Skeletal muscle tissue (tissue), 4 donors: ENCODE data around the gene TCF21. TPM values are rescaled to one million over a fixed set of nuclear protein-coding genes. Genes with fewer than 3 reads are reported as not detected.
"Not testable (repeated sequence)": the region's sequence is repeated elsewhere in the genome, so short reads cannot be mapped to it uniquely, and the experiment has no call there.

ENCODE experiments used
- H3K27ac ChIP-seq: one replicate; pipeline ENCODE4 v1.7.0; 2013; ENCODE audit warnings: mild to moderate bottlenecking, low read depth, low read length, inconsistent platforms
- H3K27me3 ChIP-seq, 3 donors: one replicate each; pipeline ENCODE4 v1.7.0; 2013; ENCODE audit warnings: low read length in 3 of 3; ENCODE audit not compliant: control insufficient read depth in 3 of 3, insufficient read depth in 3 of 3
- H3K36me3 ChIP-seq, 3 donors: one replicate each; pipeline ENCODE4 v1.7.0; 2013; ENCODE audit warnings: low read length in 3 of 3; ENCODE audit not compliant: control insufficient read depth in 3 of 3, insufficient read depth in 3 of 3
- H3K4me1 ChIP-seq, 3 donors: one replicate each; pipeline ENCODE4 v1.7.0; 2013; ENCODE audit warnings: low read length in 3 of 3, mild to moderate bottlenecking in 3 of 3; ENCODE audit not compliant: control insufficient read depth in 3 of 3, insufficient read depth in 3 of 3
- H3K4me3 ChIP-seq, 3 donors: one replicate each; pipeline ENCODE4 v1.7.0; 2013; ENCODE audit warnings: low read length in 3 of 3
- H3K9ac ChIP-seq, 3 donors: one replicate each; pipeline ENCODE4 v1.7.0; 2013; ENCODE audit warnings: low read length in 3 of 3, mild to moderate bottlenecking in 3 of 3, moderate library complexity in 2 of 3, low read depth in 1 of 3
- H3K9me3 ChIP-seq, 3 donors: one replicate each; pipeline ENCODE4 v1.7.0; 2013; ENCODE audit warnings: low read length in 3 of 3; ENCODE audit not compliant: control insufficient read depth in 3 of 3
- total RNA-seq: library from RNA; depleted of rRNA; stranded (reverse); fragments of >200 nt; gene quantifications from one replicate; pipeline ENCODE4 v1.2.3, GENCODE V29; 2014
- donor health status: Osteomylitis.

The TCF21 gene
- total RNA-seq, 1 donor from 2014 or later: not detected

GRCh38 chr6:133918208-133918930, 29.5 kb downstream of the TCF21 start:
- Histone ChIP-seq H3K9me3 (peaks cover 0 to 2% (median 0%) of the 10 kb centered on the region in 3 donors), H3K27ac (no peak overlapping the region), H3K4me3 (no peak overlapping the region), H3K4me1 (no peaks in the 10 kb centered on the region), H3K9ac (no peak overlapping the region), H3K36me3 (no peaks in the 10 kb centered on the region), H3K27me3 (no peaks in the 10 kb centered on the region)

- H3K36me3 ChIP-seq: no peaks in the 10 kb centered on the region
- H3K9me3 ChIP-seq: no peaks in the 10 kb centered on the region
- no peak overlapping the region for H3K27ac ChIP-seq
- H3K27me3 ChIP-seq: no peaks in the 10 kb centered on the region
- no peak overlapping the region for H3K9ac ChIP-seq
- H3K4me3 ChIP-seq: no peak overlapping the region
- no peaks in the 10 kb centered on the region for H3K4me1 ChIP-seq
Measured at GRCh38 chr6:133919362-133919761, 30.4 kb downstream of the TCF21 start.

GRCh38 chr6:133921249-133921859, 32.4 kb downstream of the TCF21 start:
- Histone ChIP-seq H3K4me1 (no peaks in the 10 kb centered on the region), H3K36me3 (no peaks in the 10 kb centered on the region), H3K9me3 (no peaks in the 10 kb centered on the region), H3K27ac (no peak overlapping the region), H3K9ac (no peak overlapping the region), H3K4me3 (no peak overlapping the region), H3K27me3 (no peaks in the 10 kb centered on the region)

GRCh38 chr6:133923938-133924593, 35.2 kb downstream of the TCF21 start:
- Histone ChIP-seq H3K9me3 (no peaks in the 10 kb centered on the region), H3K36me3 (no peaks in the 10 kb centered on the region)

GRCh38 chr6:133931221-133931620, 42.3 kb downstream of the TCF21 start:
- not testable (repeated sequence) for H3K36me3 ChIP-seq, H3K4me3 ChIP-seq, H3K9me3 ChIP-seq, H3K9ac ChIP-seq, H3K4me1 ChIP-seq, H3K27ac ChIP-seq, H3K27me3 ChIP-seq

More at GRCh38 chr6:133923938-133924593, 35.2 kb downstream of the TCF21 start:
- no peaks in the 10 kb centered on the region for H3K4me1 ChIP-seq
- H3K27ac ChIP-seq: no peak overlapping the region
- no peaks in the 10 kb centered on the region for H3K27me3 ChIP-seq
- H3K9ac ChIP-seq: no peak overlapping the region
- no peak overlapping the region for H3K4me3 ChIP-seq

GRCh38 chr6:133936352-133936751, 47.4 kb downstream of the TCF21 start:
- not testable (repeated sequence) for H3K27me3 ChIP-seq, H3K27ac ChIP-seq, H3K9me3 ChIP-seq

GRCh38 chr6:133937909-133938308, 49.0 kb downstream of the TCF21 start:
- Histone ChIP-seq H3K4me3 (no peak overlapping the region), H3K27ac (no peak overlapping the region), H3K27me3 (no peaks in the 10 kb centered on the region), H3K9ac (no peak overlapping the region), H3K4me1 (no peaks in the 10 kb centered on the region), H3K36me3 (no peaks in the 10 kb centered on the region), H3K9me3 (no peaks in the 10 kb centered on the region)

More at GRCh38 chr6:133936352-133936751, 47.4 kb downstream of the TCF21 start:
- not testable (repeated sequence) for H3K36me3 ChIP-seq, H3K4me3 ChIP-seq, H3K9ac ChIP-seq, H3K4me1 ChIP-seq

GRCh38 chr6:133938533-133938932, 49.6 kb downstream of the TCF21 start:
- Histone ChIP-seq H3K9me3 (no peaks in the 10 kb centered on the region), H3K4me1 (no peaks in the 10 kb centered on the region), H3K27me3 (no peaks in the 10 kb centered on the region), H3K27ac (no peak overlapping the region), H3K36me3 (no peaks in the 10 kb centered on the region), H3K4me3 (no peak overlapping the region), H3K9ac (no peak overlapping the region)

- Histone ChIP-seq H3K27me3 (no peaks in the 10 kb centered on the region), H3K4me3 (no peak overlapping the region), H3K36me3 (no peaks in the 10 kb centered on the region), H3K9me3 (no peaks in the 10 kb centered on the region), H3K27ac (no peak overlapping the region), H3K9ac (no peak overlapping the region), H3K4me1 (no peaks in the 10 kb centered on the region)
Measured at GRCh38 chr6:133939778-133940667, 51.1 kb downstream of the TCF21 start.
